GM19238 (cell line): ENCODE measurements around the gene NTMT1.
"Not testable (repeated sequence)": the region's sequence is repeated elsewhere in the genome, so short reads cannot be mapped to it uniquely, and the experiment has no call there.

ENCODE experiments used
- DNase-seq: peaks from one replicate; pipeline ENCODE4 v3.0.0; 2011; ENCODE audit warnings: low spot score; ENCODE audit not compliant: insufficient read length

Gene NTMT1

GRCh38 chr9:129626079-129626624 is at the start of gene NTMT1:
TSS of gene NTMT1 (plus strand) at chr9:129626163. CDS start at chr9:129632704, 6,541 bp downstream.
- DNase-seq = peak; percentile 92

- DNase-seq = no peak
These were observed 49.1 kb upstream of the NTMT1 start for GRCh38 chr9:129576546-129577543.

GRCh38 chr9:129579294-129579693 is 46.7 kb upstream of the NTMT1 start:
- no peak for DNase-seq

- peak; percentile 68 for DNase-seq
These were observed 45.6 kb upstream of the NTMT1 start for GRCh38 chr9:129580211-129580915.

GRCh38 chr9:129581505-129582189 is 44.3 kb upstream of the NTMT1 start:
- DNase-seq = no peak

- DNase-seq = no peak
These were observed 43.1 kb upstream of the NTMT1 start for GRCh38 chr9:129582855-129583254.

GRCh38 chr9:129583308-129584038 is 42.5 kb upstream of the NTMT1 start:
- DNase-seq = no peak

- peak; percentile 63 for DNase-seq
These were observed 41.8 kb upstream of the NTMT1 start for GRCh38 chr9:129584136-129584535.

- DNase-seq = no peak
These were observed 40.6 kb upstream of the NTMT1 start for GRCh38 chr9:129585352-129585751.

GRCh38 chr9:129586245-129586644 is 39.7 kb upstream of the NTMT1 start:
- no peak for DNase-seq

- no peak for DNase-seq
These were observed 39.3 kb upstream of the NTMT1 start for GRCh38 chr9:129586685-129587084.

GRCh38 chr9:129587487-129588262 is 38.3 kb upstream of the NTMT1 start:
- no peak for DNase-seq

GRCh38 chr9:129590466-129590865 is 35.5 kb upstream of the NTMT1 start:
- DNase-seq = no peak

GRCh38 chr9:129591916-129592315 is 34.0 kb upstream of the NTMT1 start:
- no peak for DNase-seq

- DNase-seq = not testable (repeated sequence)
These were observed 33.2 kb upstream of the NTMT1 start for GRCh38 chr9:129592790-129593189.

- DNase-seq = no peak
These were observed 31.3 kb upstream of the NTMT1 start for GRCh38 chr9:129594632-129595031.

- DNase-seq = no peak
These were observed 30.6 kb upstream of the NTMT1 start for GRCh38 chr9:129595311-129595741.

- DNase-seq = no peak
These were observed 29.9 kb upstream of the NTMT1 start for GRCh38 chr9:129595903-129596540.

- no peak for DNase-seq
These were observed 29.2 kb upstream of the NTMT1 start for GRCh38 chr9:129596541-129597331.
